ENCODE results near the gene ZSCAN5A.
"Not testable (repeated sequence)": the region's sequence is repeated elsewhere in the genome, so short reads cannot be mapped to it uniquely, and the experiment has no call there.

ZSCAN5A gene

GRCh38 chr19:56245121-56245740 lies 69.4 kb downstream of the ZSCAN5A start:
- no peaks in the 10 kb centered on the region for H3K79me2 ChIP-seq
- no peaks in the 10 kb centered on the region for H3K36me3 ChIP-seq (ENCODE audit: control insufficient read depth, insufficient read depth, low read length)
- no peak overlapping the region for H3K4me2 ChIP-seq (ENCODE audit: low read length)
- no peak overlapping the region for H3K27ac ChIP-seq
- no peak for TF ChIP-seq CTCF (IDR thresholded peaks at IDR 0.05)
- no peaks in the 10 kb centered on the region for H3K27me3 ChIP-seq (ENCODE audit: control insufficient read depth, insufficient read depth, low read length)
- no peak overlapping the region for H2AFZ ChIP-seq
- no peak overlapping the region for H3K9ac ChIP-seq
- H3K4me3 ChIP-seq (ENCODE audit: low read depth, low read length) = no peak overlapping the region
- H3K9me3 ChIP-seq (ENCODE audit: control insufficient read depth, low read length) = no peaks in the 10 kb centered on the region
- no peaks in the 10 kb centered on the region for H3K4me1 ChIP-seq

GRCh38 chr19:56223481-56223880 lies 91.2 kb downstream of the ZSCAN5A start:
- no peaks in the 10 kb centered on the region for H3K9me3 ChIP-seq (ENCODE audit: control insufficient read depth, low read length)
- no peaks in the 10 kb centered on the region for H3K27me3 ChIP-seq (ENCODE audit: control insufficient read depth, insufficient read depth, low read length)
- no peak for TF ChIP-seq CTCF (IDR thresholded peaks at IDR 0.05)
- H3K4me3 ChIP-seq (ENCODE audit: low read depth, low read length) = no peak overlapping the region
- no peak overlapping the region for H3K27ac ChIP-seq
- no peak overlapping the region for H2AFZ ChIP-seq
- H3K36me3 ChIP-seq (ENCODE audit: control insufficient read depth, insufficient read depth, low read length) = no peaks in the 10 kb centered on the region
- no peak overlapping the region for H3K9ac ChIP-seq
- H3K4me1 ChIP-seq = no peaks in the 10 kb centered on the region
- H3K79me2 ChIP-seq = no peaks in the 10 kb centered on the region
- H3K4me2 ChIP-seq (ENCODE audit: low read length) = no peak overlapping the region

- Histone ChIP-seq H3K27ac (no peak overlapping the region), H2AFZ (no peak overlapping the region), H3K27me3 (ENCODE audit: control insufficient read depth, insufficient read depth, low read length) (no peaks in the 10 kb centered on the region), H3K9me3 (ENCODE audit: control insufficient read depth, low read length) (no peaks in the 10 kb centered on the region), H3K9ac (no peak overlapping the region), H3K4me2 (ENCODE audit: low read length) (no peak overlapping the region), H3K36me3 (ENCODE audit: control insufficient read depth, insufficient read depth, low read length) (no peaks in the 10 kb centered on the region), H3K4me3 (ENCODE audit: low read depth, low read length) (no peak overlapping the region), H3K4me1 (no peaks in the 10 kb centered on the region), H3K79me2 (no peaks in the 10 kb centered on the region)
- no peak for TF ChIP-seq CTCF (IDR thresholded peaks at IDR 0.05)
Measured at GRCh38 chr19:56222901-56223300, 91.7 kb downstream of the ZSCAN5A start.

- H3K4me1 ChIP-seq = no peaks in the 10 kb centered on the region
- no peaks in the 10 kb centered on the region for H3K79me2 ChIP-seq
- no peak for TF ChIP-seq CTCF (IDR thresholded peaks at IDR 0.05)
- H2AFZ ChIP-seq = no peak overlapping the region
- H3K9me3 ChIP-seq (ENCODE audit: control insufficient read depth, low read length) = no peaks in the 10 kb centered on the region
- no peak overlapping the region for H3K4me3 ChIP-seq (ENCODE audit: low read depth, low read length)
- no peak overlapping the region for H3K27ac ChIP-seq
- H3K27me3 ChIP-seq (ENCODE audit: control insufficient read depth, insufficient read depth, low read length) = no peaks in the 10 kb centered on the region
- no peaks in the 10 kb centered on the region for H3K36me3 ChIP-seq (ENCODE audit: control insufficient read depth, insufficient read depth, low read length)
- H3K9ac ChIP-seq = no peak overlapping the region
- H3K4me2 ChIP-seq (ENCODE audit: low read length) = no peak overlapping the region
Measured at GRCh38 chr19:56221851-56222250, 92.8 kb downstream of the ZSCAN5A start.

- H3K9ac ChIP-seq; H3K27ac ChIP-seq; H3K36me3 ChIP-seq (ENCODE audit: control insufficient read depth, insufficient read depth, low read length); H3K4me1 ChIP-seq; H3K4me2 ChIP-seq (ENCODE audit: low read length); H3K79me2 ChIP-seq; H3K27me3 ChIP-seq (ENCODE audit: control insufficient read depth, insufficient read depth, low read length); H3K9me3 ChIP-seq (ENCODE audit: control insufficient read depth, low read length); H3K4me3 ChIP-seq (ENCODE audit: low read depth, low read length); H2AFZ ChIP-seq: not testable (repeated sequence)
Measured at GRCh38 chr19:56221442-56221841, 93.2 kb downstream of the ZSCAN5A start.
